BE2C (cell line): ENCODE measurements around the gene NBL1.
"Not testable (repeated sequence)": the region's sequence is repeated elsewhere in the genome, so short reads cannot be mapped to it uniquely, and the experiment has no call there.

Experiments used
- DNase-seq: peaks from one replicate; pipeline ENCODE4 v3.0.0-alpha.2; 2020
- H3K27me3 ChIP-seq: fragments of 250-450 bp; sonication (Bioruptor Pico); 2 replicates; pipeline ENCODE4 v1.5.1; 2020; ENCODE audit warnings: mild to moderate bottlenecking
- H3K36me3 ChIP-seq: fragments of 250-450 bp; sonication (Bioruptor Pico); 2 replicates; pipeline ENCODE4 v1.5.1; 2020; ENCODE audit warnings: mild to moderate bottlenecking
- H3K4me1 ChIP-seq: fragments of 250-450 bp; sonication (Bioruptor Pico); 2 replicates; pipeline ENCODE4 v1.5.1; 2020
- H3K4me3 ChIP-seq: 2 replicates; pipeline ENCODE4 v1.5.1; 2011; ENCODE audit warnings: low read depth, low read length
- H3K9me3 ChIP-seq: fragments of 250-450 bp; sonication (Bioruptor Pico); 2 replicates; pipeline ENCODE4 v1.5.1; 2020
- CTCF ChIP-seq: IDR thresholded peaks from 2 replicates; pipeline ENCODE4 v1.5.1; 2012; ENCODE audit warnings: mild to moderate bottlenecking, low read depth, low read length

NBL1 gene

DNA sequence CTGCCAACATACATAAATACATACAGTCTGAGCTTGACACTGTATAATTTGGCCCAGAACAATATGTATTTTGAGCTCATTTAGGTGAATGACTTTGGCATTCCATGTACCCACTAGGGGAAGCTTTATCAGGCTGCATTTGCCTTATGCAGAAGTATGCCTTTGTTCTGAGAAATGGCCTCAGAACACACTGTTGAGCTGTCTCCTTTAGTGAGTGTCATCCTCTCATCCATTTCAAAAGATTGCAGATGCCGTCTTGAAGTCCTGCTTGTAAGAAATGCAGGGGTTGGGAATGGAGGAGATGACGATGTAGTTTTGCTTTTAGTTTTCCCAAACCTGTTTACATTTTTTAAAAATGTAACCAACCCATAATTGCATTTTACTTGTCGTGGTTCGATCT is 14.8 kb upstream of the NBL1 start:
- Histone ChIP-seq H3K4me3 (no peak overlapping the region), H3K27me3 (no peaks in the 10 kb centered on the region), H3K36me3 (peaks cover 7% of the 10 kb centered on the region), H3K4me1 (no peaks in the 10 kb centered on the region), H3K9me3 (no peaks in the 10 kb centered on the region)
- no peak for DNase-seq
- no peak for TF ChIP-seq CTCF

- not testable (repeated sequence) for DNase-seq, H3K36me3 ChIP-seq, H3K4me3 ChIP-seq, H3K9me3 ChIP-seq, H3K4me1 ChIP-seq, H3K27me3 ChIP-seq
These were observed 13.9 kb upstream of the NBL1 start for GRCh38 chr1:19630192-19630591.

DNA sequence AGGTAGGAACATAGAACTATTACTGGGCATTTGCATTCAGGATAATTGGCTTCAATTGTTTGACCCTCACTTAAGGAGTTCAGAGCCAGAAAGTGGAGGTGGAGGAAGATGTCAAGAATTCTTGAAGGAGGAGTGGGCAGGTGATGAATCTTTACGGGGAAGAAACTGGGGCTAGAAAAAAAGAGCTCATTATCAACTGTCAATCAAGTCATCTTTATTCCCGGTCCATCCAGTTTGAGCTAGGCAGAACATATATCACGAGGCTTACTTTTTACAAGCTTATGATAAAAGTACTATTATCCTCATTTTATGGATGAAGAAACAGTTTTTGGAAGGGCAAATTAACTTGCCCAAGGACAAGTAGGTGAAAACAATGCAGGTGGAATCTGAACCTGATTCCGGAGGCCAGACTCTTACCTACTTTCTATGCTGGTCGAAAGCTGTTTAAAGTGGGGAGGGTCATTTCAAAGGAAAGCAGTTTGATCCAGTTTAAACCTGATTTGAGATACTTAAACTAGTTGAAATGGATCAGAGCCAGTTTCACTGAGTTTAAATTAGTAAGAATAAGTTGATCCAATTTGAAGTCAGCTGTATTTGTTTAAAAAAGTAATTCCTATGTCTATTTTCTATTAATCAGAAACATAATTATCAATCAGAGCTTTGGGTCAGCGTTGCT is 13.3 kb upstream of the NBL1 start:
- TF ChIP-seq CTCF = no peak

GRCh38 chr1:19632211-19632610 is 11.9 kb upstream of the NBL1 start:
- TF ChIP-seq CTCF = no peak
- no peak overlapping the region for H3K4me3 ChIP-seq

More for the DNA sequence above, 13.3 kb upstream of the NBL1 start:
- no peak overlapping the region for H3K4me3 ChIP-seq
- peaks cover 3% of the 10 kb centered on the region; the same call in 1 of the 2 replicates for H3K36me3 ChIP-seq
- no peaks in the 10 kb centered on the region for H3K4me1 ChIP-seq
- no peak for DNase-seq
- no peaks in the 10 kb centered on the region for H3K27me3 ChIP-seq
- no peaks in the 10 kb centered on the region for H3K9me3 ChIP-seq

GRCh38 chr1:19633106-19633505 is 11.0 kb upstream of the NBL1 start:
- TF ChIP-seq CTCF = no peak
- no peaks in the 10 kb centered on the region for H3K27me3 ChIP-seq
- no peaks in the 10 kb centered on the region for H3K36me3 ChIP-seq
- no peak for DNase-seq
- H3K4me1 ChIP-seq = no peaks in the 10 kb centered on the region
- H3K4me3 ChIP-seq = no peak overlapping the region
- no peaks in the 10 kb centered on the region for H3K9me3 ChIP-seq

More at GRCh38 chr1:19632211-19632610, 11.9 kb upstream of the NBL1 start:
- DNase-seq = no peak
- Histone ChIP-seq H3K36me3 (no peaks in the 10 kb centered on the region), H3K27me3 (no peaks in the 10 kb centered on the region), H3K9me3 (no peaks in the 10 kb centered on the region), H3K4me1 (no peaks in the 10 kb centered on the region)

GRCh38 chr1:19635064-19635463 is 9.0 kb upstream of the NBL1 start:
- H3K4me3 ChIP-seq, H3K36me3 ChIP-seq, H3K4me1 ChIP-seq, DNase-seq, H3K9me3 ChIP-seq, H3K27me3 ChIP-seq: not testable (repeated sequence)

GRCh38 chr1:19635646-19636045 is 8.5 kb upstream of the NBL1 start:
- no peaks in the 10 kb centered on the region for H3K36me3 ChIP-seq
- H3K27me3 ChIP-seq = no peaks in the 10 kb centered on the region
- DNase-seq = no peak
- H3K4me3 ChIP-seq = no peak overlapping the region
- TF ChIP-seq CTCF = no peak
- H3K4me1 ChIP-seq = no peaks in the 10 kb centered on the region
- H3K9me3 ChIP-seq = no peaks in the 10 kb centered on the region
